ENCODE data around the gene ACHE.
"Not testable (repeated sequence)": the region's sequence is repeated elsewhere in the genome, so short reads cannot be mapped to it uniquely, and the experiment has no call there.

GRCh38 chr7:100936167-100936566 is 40.5 kb upstream of the ACHE start:
- TF ChIP-seq CTCF, POLR2A (IDR thresholded peaks at IDR 0.05): not testable (repeated sequence)
